Neural cell (in vitro differentiated cells): ENCODE results near the gene NIT1.

Experiments
- EP300 ChIP-seq: fragments of 450-650 bp; conservative IDR thresholded peaks from 2 replicates; pipeline ENCODE4 v1.6.1; 2014; ENCODE audit warnings: antibody characterized with exemption, mild to moderate bottlenecking, moderate library complexity; ENCODE audit not compliant: poor library complexity, severe bottlenecking
- EZH2 ChIP-seq: fragments of 200-600, 300-800 bp; shearing (Covaris generic), sonication (generic); IDR thresholded peaks from 2 replicates; pipeline ENCODE4 v1.6.1; 2014; ENCODE audit warnings: antibody characterized with exemption, low read length, borderline replicate concordance, mild to moderate bottlenecking; ENCODE audit not compliant: insufficient read depth, poor library complexity, severe bottlenecking
- TF ChIP-seq, protein P1 (sequence below): IDR thresholded peaks from 2 replicates; pipeline ENCODE4 v1.6.1; 2012; ENCODE audit warnings: borderline replicate concordance

DNA sequence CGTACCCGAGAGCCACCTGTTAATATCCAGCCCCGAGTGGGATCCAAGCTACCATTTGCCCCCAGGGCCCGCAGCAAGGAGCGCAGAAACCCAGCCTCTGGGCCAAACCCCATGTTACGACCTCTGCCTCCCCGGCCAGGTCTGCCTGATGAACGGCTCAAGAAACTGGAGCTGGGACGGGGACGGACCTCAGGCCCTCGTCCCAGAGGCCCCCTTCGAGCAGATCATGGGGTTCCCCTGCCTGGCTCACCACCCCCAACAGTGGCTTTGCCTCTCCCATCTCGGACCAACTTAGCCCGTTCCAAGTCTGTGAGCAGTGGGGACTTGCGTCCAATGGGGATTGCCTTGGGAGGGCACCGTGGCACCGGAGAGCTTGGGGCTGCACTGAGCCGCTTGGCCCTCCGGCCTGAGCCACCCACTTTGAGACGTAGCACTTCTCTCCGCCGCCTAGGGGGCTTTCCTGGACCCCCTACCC is 42.8 kb downstream of the NIT1 start:
- TF ChIP-seq, protein P1, sequence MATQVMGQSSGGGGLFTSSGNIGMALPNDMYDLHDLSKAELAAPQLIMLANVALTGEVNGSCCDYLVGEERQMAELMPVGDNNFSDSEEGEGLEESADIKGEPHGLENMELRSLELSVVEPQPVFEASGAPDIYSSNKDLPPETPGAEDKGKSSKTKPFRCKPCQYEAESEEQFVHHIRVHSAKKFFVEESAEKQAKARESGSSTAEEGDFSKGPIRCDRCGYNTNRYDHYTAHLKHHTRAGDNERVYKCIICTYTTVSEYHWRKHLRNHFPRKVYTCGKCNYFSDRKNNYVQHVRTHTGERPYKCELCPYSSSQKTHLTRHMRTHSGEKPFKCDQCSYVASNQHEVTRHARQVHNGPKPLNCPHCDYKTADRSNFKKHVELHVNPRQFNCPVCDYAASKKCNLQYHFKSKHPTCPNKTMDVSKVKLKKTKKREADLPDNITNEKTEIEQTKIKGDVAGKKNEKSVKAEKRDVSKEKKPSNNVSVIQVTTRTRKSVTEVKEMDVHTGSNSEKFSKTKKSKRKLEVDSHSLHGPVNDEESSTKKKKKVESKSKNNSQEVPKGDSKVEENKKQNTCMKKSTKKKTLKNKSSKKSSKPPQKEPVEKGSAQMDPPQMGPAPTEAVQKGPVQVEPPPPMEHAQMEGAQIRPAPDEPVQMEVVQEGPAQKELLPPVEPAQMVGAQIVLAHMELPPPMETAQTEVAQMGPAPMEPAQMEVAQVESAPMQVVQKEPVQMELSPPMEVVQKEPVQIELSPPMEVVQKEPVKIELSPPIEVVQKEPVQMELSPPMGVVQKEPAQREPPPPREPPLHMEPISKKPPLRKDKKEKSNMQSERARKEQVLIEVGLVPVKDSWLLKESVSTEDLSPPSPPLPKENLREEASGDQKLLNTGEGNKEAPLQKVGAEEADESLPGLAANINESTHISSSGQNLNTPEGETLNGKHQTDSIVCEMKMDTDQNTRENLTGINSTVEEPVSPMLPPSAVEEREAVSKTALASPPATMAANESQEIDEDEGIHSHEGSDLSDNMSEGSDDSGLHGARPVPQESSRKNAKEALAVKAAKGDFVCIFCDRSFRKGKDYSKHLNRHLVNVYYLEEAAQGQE: no peak
- TF ChIP-seq EZH2 (no peak), EP300 (no peak)
